Measurements from ENCODE around the gene NAV2. TPM values are rescaled to one million over a fixed set of nuclear protein-coding genes. Genes with fewer than 3 reads are reported as not detected.

Gene NAV2
- total RNA-seq, 1 experiment from 2014 or later, result 23.3 TPM

- Histone ChIP-seq H2AFZ (no peak overlapping the region), H3K36me3 (ENCODE audit: low read depth) (no peaks in the 10 kb centered on the region), H3K4me3 (no peak overlapping the region), H4K20me1 (ENCODE audit: insufficient read depth) (peaks cover 2% of the 10 kb centered on the region; the same call in 1 of the 2 replicates), H3F3A (ENCODE audit: insufficient read depth, low read depth) (peaks cover 9% of the 10 kb centered on the region), H3K27ac (no peak overlapping the region), H3K4me2 (no peak overlapping the region), H3K27me3 (ENCODE audit: insufficient read depth, low read depth) (no peaks in the 10 kb centered on the region), H3K9me3 (ENCODE audit: insufficient read depth, low read depth) (no peaks in the 10 kb centered on the region), H3K9me2 (ENCODE audit: insufficient read depth) (no peaks in the 10 kb centered on the region), H3K79me2 (ENCODE audit: low read depth) (peaks cover 24% of the 10 kb centered on the region), H3K4me1 (replicated peaks; ENCODE audit: insufficient read depth) (peaks cover 24% of the 10 kb centered on the region)
- no TSS peak for BruUV-seq (replicated peaks)
- intact Hi-C loops (cut with micrococcal nuclease; ENCODE audit: unreplicated experiment), result loop anchor here (1.0 to 10.0 kb wide), 3 partner anchors 66 to 733 kb away; no protein-coding TSS in a partner anchor
- ChIA-PET CTCF (no interaction called here), POLR2A (ENCODE audit: unreplicated experiment) (no interaction called here)
- TF ChIP-seq CTCF (conservative IDR thresholded peaks at IDR 0.05) (peak; percentile 52), EZH2 (IDR thresholded peaks at IDR 0.05; ENCODE audit: low read depth) (no peak)
- DNase-seq, result no peak
Measured at GRCh38 chr11:19808076-19808911, 95.7 kb downstream of the NAV2 start.

- Histone ChIP-seq H3K4me3 (no peak overlapping the region), H3K4me2 (no peak overlapping the region), H3K27ac (no peak overlapping the region), H3K79me2 (ENCODE audit: low read depth) (peaks cover 8% of the 10 kb centered on the region; the same call in 1 of the 2 replicates), H2AFZ (no peak overlapping the region), H3F3A (ENCODE audit: insufficient read depth, low read depth) (no peaks in the 10 kb centered on the region), H3K9me2 (ENCODE audit: insufficient read depth) (no peaks in the 10 kb centered on the region), H3K36me3 (ENCODE audit: low read depth) (no peaks in the 10 kb centered on the region), H4K20me1 (ENCODE audit: insufficient read depth) (no peaks in the 10 kb centered on the region), H3K9me3 (ENCODE audit: insufficient read depth, low read depth) (no peaks in the 10 kb centered on the region), H3K27me3 (ENCODE audit: insufficient read depth, low read depth) (no peaks in the 10 kb centered on the region), H3K4me1 (replicated peaks; ENCODE audit: insufficient read depth) (0 out of 2 replicates have a peak, but pooled peaks cover 5% of the 10 kb centered on the region)
- CTCF ChIA-PET, result no interaction called here
- no peak for DNase-seq
- POLR2A ChIA-PET (ENCODE audit: unreplicated experiment), result no interaction called here
- TF ChIP-seq EZH2 (IDR thresholded peaks at IDR 0.05; ENCODE audit: low read depth) (no peak), CTCF (conservative IDR thresholded peaks at IDR 0.05) (no peak)
- no TSS peak for BruUV-seq (replicated peaks)
- intact Hi-C loops (cut with micrococcal nuclease; ENCODE audit: unreplicated experiment), result no loop called here
Measured at GRCh38 chr11:19810852-19811251, 98.2 kb downstream of the NAV2 start.

GRCh38 chr11:19811380-19811779 is 98.7 kb downstream of the NAV2 start:
- H3K4me3 ChIP-seq, result no peak overlapping the region
- TF ChIP-seq CTCF (conservative IDR thresholded peaks at IDR 0.05) (no peak), EZH2 (IDR thresholded peaks at IDR 0.05; ENCODE audit: low read depth) (no peak)
- no peaks in the 10 kb centered on the region for H4K20me1 ChIP-seq (ENCODE audit: insufficient read depth)
- DNase-seq, result no peak
- intact Hi-C loops (cut with micrococcal nuclease; ENCODE audit: unreplicated experiment), result no loop called here
- CTCF ChIA-PET, result no interaction called here
- BruUV-seq (replicated peaks), result no TSS peak
- H3F3A ChIP-seq (ENCODE audit: insufficient read depth, low read depth), result no peaks in the 10 kb centered on the region
- no peak overlapping the region for H2AFZ ChIP-seq
- H3K4me1 ChIP-seq (replicated peaks; ENCODE audit: insufficient read depth), result 0 out of 2 replicates have a peak, but pooled peaks cover 5% of the 10 kb centered on the region
- peaks cover 8% of the 10 kb centered on the region; the same call in 1 of the 2 replicates for H3K79me2 ChIP-seq (ENCODE audit: low read depth)
- POLR2A ChIA-PET (ENCODE audit: unreplicated experiment), result no interaction called here
- no peaks in the 10 kb centered on the region for H3K9me3 ChIP-seq (ENCODE audit: insufficient read depth, low read depth)
- H3K9me2 ChIP-seq (ENCODE audit: insufficient read depth), result no peaks in the 10 kb centered on the region
- no peaks in the 10 kb centered on the region for H3K36me3 ChIP-seq (ENCODE audit: low read depth)
- H3K27me3 ChIP-seq (ENCODE audit: insufficient read depth, low read depth), result no peaks in the 10 kb centered on the region
- H3K4me2 ChIP-seq, result no peak overlapping the region
- no peak overlapping the region for H3K27ac ChIP-seq

Measured in PC-9 (cell line).